Right renal cortex interstitium (tissue), 3 donors: ENCODE measurements around the gene MYL6. TPM values are rescaled to one million over a fixed set of nuclear protein-coding genes. Genes with fewer than 3 reads are reported as not detected.

Experiments used
- DNase-seq, 3 donors: peaks; one replicate each; pipeline ENCODE4 v3.0.0-alpha.2; 2013; ENCODE audit warnings: low read depth in 3 of 3, low spot score in 2 of 3
- polyA plus RNA-seq, 3 donors: library from polyadenylated mRNA; unstranded; fragments of 120-200 nt; gene quantifications; one replicate each; pipeline ENCODE4 v1.2.1, GENCODE V29; 2013; ENCODE audit not compliant: insufficient read length in 3 of 3

MYL6 gene
- polyA plus RNA-seq, 3 donors = 2,228 to 2,441 (median 2,313) TPM

DNA sequence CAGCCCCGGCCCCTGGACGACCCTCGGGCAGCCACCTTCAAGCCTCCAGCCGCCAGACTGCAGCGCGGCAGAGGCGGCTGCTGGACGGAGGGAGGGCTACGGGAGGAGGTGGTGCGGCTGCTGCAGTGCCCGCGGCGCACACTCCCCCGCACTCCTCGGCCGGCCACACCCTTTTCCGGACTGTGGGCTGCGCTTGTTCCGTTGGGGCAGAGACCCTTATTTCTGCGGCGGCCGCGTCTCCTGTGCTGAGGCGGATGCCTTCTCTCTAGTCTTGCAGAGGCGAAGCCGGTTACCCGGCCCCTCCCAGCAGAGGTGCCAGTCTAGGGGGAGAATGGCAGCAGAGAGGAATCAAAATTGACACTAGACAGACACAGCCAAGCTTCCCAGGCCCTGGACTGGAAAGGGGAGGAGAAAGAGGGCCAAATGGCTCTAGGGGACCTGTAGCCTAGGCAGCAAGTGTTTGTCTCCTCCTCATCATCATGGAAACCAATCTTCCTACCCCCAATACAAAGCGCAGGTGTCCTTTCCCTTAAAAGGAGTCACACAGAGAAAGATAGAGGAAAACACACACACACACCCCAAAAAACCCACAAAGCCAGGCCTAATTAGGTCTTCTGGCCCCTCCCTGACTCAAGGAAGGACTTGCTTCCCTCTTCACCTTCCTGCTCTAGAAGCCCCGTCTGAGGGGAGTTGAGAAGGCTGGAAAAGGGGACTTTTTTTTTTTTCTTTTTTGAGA is 28.8 kb upstream of the MYL6 start:
- no peak for DNase-seq

GRCh38 chr12:56129942-56130495 is 28.1 kb upstream of the MYL6 start:
- DNase-seq = no peak

DNA sequence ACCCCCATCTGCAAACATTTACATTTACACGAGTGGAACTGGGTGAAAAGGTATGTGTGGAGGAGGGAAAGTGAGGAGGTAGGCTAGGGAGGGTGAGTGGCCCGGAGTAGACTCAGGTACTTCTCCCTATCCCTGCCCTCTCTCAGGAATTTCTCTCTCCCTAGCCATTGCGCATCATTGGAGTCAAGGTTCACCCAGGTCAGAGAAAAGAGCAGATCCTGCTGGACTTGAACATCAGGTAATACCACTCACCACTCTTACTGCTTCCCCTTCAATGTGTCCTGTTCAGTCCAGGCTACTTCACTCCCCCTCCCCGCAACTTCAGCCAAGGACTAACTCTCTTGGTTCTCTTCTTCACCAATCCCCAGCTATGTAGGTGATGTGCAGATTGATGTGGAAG is 27.3 kb upstream of the MYL6 start:
- DNase-seq = no peak

DNA sequence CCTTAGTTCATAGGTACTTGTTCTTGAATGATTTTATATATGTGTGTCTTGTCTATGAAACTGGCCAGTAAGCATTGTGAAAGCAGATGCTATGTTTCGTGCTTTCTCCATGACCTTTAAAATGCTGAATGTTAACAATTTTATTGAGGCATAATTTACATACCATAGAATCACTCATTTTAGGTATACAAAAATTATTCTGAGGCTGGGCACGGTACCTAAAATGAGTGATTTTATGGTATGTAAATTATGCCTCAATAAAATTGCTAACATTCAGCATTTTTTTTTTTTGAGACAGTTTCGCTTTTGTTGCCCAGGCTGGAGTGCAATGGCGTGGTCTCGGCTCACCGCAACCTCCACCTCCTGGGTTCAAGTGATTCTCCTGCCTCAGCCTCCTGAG is 23.3 kb upstream of the MYL6 start:
- no peak for DNase-seq

- no peak for DNase-seq
Measured at GRCh38 chr12:56137853-56138571, 20.1 kb upstream of the MYL6 start.

GRCh38 chr12:56141946-56142784 is 16.0 kb upstream of the MYL6 start:
- no peak for DNase-seq

DNA sequence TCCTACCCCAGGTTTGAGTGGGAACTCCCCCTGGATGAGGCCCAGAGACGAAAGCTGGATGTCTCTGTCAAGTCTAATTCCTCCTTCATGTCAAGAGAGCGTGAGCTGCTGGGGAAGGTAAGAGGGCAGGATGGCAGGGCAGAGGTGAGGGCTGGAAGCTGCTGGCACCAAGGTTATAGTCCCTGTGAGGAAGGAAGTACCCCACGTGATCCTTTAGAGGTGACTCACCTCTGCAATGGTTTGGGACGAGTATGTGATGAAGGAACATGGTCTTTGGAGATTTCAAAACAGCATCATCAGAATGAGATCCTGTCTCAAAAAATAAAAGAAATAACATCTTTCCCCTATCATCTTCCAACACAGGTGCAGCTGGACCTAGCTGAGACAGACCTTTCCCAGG is 14.9 kb upstream of the MYL6 start:
- no peak for DNase-seq

DNA sequence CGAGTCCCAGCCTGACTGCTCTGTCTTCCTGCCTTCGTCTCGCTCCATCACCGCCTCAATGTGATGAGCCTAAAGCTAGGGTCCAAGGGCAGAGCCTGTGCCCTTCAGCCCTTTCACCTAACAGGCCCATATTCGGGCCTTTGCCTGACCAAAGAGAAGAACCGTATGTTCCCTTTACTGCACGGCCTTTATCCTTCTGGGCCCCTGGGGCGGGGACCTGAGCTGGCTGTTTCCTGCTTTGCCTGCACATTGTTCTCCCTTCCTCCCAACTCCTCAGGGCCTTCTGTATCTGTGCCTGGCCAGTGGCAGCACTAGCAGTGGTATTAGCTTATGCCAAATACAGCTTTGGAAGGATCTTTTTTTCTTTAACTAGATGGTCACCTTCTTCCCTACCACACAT is 14.3 kb upstream of the MYL6 start:
- DNase-seq = no peak

GRCh38 chr12:56145217-56145616 is 12.9 kb upstream of the MYL6 start:
- no peak for DNase-seq

DNA sequence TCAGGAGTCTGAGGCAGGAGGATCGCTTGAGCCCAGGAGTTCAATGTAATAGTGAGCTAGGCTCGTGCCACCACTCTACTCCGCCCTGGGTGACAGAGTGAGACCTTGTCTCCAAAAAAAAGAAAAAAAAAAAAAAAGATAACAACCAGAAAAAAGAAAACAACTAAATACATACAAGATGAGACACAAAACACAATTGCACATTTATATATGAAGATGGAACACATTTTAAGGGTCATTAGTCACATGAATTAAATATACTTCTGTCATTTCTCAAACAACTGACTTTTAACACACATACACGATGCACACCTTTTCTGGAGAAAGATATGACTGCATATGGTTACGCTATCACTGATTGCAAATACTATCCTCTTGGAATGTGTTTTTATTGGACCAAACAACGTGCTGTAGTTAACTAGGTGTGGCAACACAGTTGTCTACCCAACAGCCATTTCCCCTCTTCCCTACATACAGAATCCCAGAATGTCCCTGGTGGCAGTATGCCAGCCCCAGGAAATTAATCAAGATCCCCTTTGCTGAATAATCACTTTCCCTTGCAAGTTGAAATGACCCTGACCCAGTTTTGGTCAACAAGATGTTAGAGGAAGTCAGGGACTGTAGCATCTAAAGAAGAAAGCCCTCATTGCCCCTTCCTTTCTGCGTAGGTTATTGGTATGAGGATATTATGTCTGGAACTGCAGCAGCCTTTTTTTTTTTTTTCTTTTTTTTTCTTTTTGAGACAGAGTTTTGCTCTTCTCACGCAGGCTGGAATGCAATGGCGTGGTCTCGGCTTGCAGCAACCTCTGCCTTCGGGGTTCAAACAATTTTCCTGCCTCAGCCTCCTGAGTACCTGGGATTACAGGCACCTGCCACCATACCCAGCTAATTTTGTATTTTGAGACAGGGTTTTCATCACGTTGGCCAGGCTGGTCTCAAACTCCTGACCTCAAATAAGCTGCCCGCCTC is 11.4 kb upstream of the MYL6 start:
- DNase-seq = no peak

GRCh38 chr12:56150563-56150962 is 7.6 kb upstream of the MYL6 start:
- no peak for DNase-seq

DNA sequence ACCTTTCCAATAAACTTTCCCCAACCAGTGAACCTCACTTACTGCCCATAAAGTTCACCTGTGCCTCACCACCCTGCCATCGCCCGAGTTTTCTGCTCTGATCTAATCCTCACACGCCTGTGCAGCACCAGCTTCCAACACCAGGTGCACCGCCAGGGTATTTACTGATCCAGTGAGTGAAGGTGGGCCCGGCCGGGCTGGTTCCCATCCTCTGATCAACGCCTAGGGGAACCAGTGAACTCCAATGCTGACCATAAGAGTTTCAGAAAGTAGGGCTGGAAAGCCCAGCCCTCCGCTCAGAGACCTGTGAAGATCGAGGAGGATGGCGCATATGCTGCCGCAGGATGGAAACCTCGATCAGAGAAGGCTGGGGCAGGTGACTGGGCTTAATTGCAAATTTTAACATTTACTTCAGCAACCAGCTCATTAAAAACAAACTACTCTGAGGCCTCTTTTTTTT is 6.5 kb upstream of the MYL6 start:
- peak in 1 of 3 donors; percentile 33 for DNase-seq

DNA sequence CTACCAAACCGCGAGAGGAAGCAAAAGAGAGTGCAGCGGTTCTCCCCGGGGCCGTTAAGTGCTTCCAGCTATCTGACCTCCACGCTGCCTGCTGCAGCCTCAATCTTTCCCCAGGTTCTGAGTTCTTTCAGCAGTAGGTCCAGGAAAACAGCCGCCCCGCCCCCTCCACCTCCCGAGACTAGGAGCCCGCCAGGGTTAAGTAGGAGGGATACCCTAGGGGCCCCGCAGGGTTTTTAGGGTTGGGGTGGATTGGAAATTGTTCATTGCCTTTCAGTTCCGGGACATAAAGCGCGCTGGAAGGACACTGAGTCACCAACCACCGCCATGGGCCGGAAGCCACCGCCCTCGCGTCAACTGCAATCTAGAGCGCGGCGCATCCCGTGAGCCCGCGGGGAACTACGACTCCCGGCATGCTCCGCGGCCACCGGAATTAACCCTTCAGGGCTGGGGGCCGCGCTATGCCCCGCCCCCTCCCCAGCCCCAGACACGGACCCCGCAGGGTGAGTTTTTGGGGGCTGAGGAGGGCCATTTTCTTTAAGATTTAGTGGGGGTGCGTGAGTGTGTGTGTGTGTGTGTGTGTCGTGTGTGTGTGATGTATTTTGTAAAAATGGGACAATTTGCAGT is 5.9 kb upstream of the MYL6 start, which contains the start of gene MYL6B:
Gene MYL6B, plus strand, starts transcription at position 456 of the 624 bp plus-strand sequence. CDS start 1,332 bp downstream, outside the sequence.
- DNase-seq = peak; percentile 77 to 87 (median 86)

GRCh38 chr12:56152756-56153677 is 5.1 kb upstream of the MYL6 start:
- DNase-seq = no peak

DNA sequence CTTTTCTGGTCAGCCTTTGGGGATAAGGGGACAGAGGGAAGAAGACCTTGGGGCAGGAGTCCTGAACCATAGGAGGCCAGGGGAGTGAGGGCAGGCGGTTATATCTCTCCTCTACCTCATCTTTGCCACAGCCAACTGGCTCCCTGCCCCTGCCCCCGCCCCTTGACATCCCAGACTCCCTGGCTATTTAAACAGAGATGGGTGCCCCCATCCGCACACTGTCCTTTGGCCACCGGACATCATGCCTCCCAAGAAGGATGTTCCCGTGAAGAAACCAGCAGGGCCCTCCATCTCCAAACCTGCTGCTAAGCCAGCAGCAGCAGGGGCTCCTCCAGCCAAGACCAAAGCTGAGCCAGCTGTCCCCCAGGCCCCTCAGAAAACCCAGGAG is 4.5 kb upstream of the MYL6 start:
- DNase-seq = no peak

DNA sequence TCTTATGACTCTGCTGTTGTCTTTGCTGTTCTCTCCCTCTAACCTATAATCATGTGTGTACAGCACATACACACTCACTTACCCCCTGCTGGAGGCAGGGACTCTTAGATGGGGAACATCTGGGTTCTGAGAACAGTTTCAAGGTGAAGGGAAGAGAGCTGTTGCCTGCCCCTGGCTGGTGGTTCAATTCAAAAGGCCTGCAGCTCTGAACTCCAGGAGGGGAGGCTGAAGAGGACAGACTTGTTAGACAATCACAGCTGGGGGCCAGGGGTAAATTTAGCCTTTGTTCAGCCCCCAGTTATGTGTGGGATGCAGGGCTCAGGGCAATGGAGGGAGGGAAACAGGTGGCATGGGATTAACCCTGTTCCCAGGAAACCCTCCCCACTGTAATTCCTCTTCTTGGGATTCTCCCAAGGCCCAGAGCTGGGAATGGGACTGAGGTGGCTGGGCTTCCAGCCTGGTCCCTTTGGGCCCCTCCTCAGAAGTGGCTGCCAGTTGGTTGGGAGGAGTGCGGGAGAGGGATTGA is 3.9 kb upstream of the MYL6 start:
- no peak for DNase-seq

GRCh38 chr12:56154818-56155217 is 3.3 kb upstream of the MYL6 start:
- no peak for DNase-seq

GRCh38 chr12:56155256-56155845 is 2.8 kb upstream of the MYL6 start:
- no peak for DNase-seq
